ENCODE results near the gene MUC5AC.
"Not testable (repeated sequence)": the region's sequence is repeated elsewhere in the genome, so short reads cannot be mapped to it uniquely, and the experiment has no call there.

Gene MUC5AC

GRCh38 chr11:1150769-1151365, 6.9 kb upstream of the MUC5AC start:
- DNase-seq: no peak

GRCh38 chr11:1151366-1152315, 6.1 kb upstream of the MUC5AC start:
- DNase-seq: no peak

GRCh38 chr11:1152316-1153104, 5.2 kb upstream of the MUC5AC start:
- DNase-seq: peak; percentile 31

- no peak for DNase-seq
Observed at GRCh38 chr11:1153105-1153950, 4.4 kb upstream of the MUC5AC start.

- peak; percentile 63 for DNase-seq
Observed at GRCh38 chr11:1153951-1154493, 3.7 kb upstream of the MUC5AC start.

- not testable (repeated sequence) for DNase-seq
Observed at GRCh38 chr11:1154656-1155055, 3.1 kb upstream of the MUC5AC start.

- DNase-seq: no peak
Observed at GRCh38 chr11:1155274-1155693, 2.5 kb upstream of the MUC5AC start.

- DNase-seq: no peak
Observed at GRCh38 chr11:1156506-1157340, 1.0 kb upstream of the MUC5AC start.

- DNase-seq: no peak
Observed at GRCh38 chr11:1157341-1157644, 460 bp upstream of the MUC5AC start.

- DNase-seq: no peak
Observed at GRCh38 chr11:1158681-1159487, 1.1 kb downstream of the MUC5AC start.

- DNase-seq: not testable (repeated sequence)
Observed at GRCh38 chr11:1159488-1160220, 1.9 kb downstream of the MUC5AC start.

GRCh38 chr11:1160231-1161101, 2.7 kb downstream of the MUC5AC start:
- DNase-seq: no peak

- DNase-seq: no peak
Observed at GRCh38 chr11:1161410-1162137, 3.8 kb downstream of the MUC5AC start.

GRCh38 chr11:1162138-1162475, 4.4 kb downstream of the MUC5AC start:
- no peak for DNase-seq

GRCh38 chr11:1162491-1163311, 4.9 kb downstream of the MUC5AC start:
- no peak for DNase-seq

GRCh38 chr11:1163321-1163910, 5.7 kb downstream of the MUC5AC start:
- DNase-seq: no peak

Data from suppressor macrophage treated with lipopolysaccharide for 4 hours (primary cell).